ENCODE measurements around the gene PSRC1. TPM values are rescaled to one million over a fixed set of nuclear protein-coding genes. Genes with fewer than 3 reads are reported as not detected.

Gene PSRC1
- total RNA-seq, 1 donor from 2014 or later: 17.6 TPM

DNA sequence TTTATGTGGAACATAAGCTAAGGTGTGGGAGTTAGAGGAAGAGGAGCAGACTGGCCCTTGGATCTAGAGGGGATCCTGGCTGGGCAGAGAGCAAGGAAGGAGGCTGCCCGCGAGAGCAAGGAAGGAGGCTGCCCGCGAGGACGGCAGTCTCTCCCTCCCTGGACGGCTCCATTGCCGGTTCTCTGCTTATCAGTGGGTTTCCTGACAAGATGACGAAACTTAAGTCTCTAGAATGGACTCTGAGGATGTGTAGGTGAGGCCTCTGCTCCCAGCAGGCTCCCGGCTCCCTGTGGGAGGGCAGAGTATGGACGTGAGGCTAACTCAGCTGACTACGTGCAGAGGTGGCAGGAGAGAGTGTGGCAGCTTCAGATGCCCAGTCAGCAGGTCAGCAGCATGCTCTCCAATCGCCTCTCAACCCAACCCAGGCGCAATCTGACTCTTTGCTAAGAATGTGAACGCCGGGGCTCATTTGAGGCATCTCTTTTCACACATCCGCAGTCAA is 17.8 kb upstream of the PSRC1 start:
- Mint-ChIP-seq H3K27ac (no peak overlapping the region), H3K4me1 (peaks cover 19% of the 10 kb centered on the region), H3K27me3 (ENCODE audit: low read depth) (no peaks in the 10 kb centered on the region), H3K36me3 (no peaks in the 10 kb centered on the region), H3K4me3 (no peak overlapping the region), H3K9me3 (no peaks in the 10 kb centered on the region)
- TF ChIP-seq, protein P1, sequence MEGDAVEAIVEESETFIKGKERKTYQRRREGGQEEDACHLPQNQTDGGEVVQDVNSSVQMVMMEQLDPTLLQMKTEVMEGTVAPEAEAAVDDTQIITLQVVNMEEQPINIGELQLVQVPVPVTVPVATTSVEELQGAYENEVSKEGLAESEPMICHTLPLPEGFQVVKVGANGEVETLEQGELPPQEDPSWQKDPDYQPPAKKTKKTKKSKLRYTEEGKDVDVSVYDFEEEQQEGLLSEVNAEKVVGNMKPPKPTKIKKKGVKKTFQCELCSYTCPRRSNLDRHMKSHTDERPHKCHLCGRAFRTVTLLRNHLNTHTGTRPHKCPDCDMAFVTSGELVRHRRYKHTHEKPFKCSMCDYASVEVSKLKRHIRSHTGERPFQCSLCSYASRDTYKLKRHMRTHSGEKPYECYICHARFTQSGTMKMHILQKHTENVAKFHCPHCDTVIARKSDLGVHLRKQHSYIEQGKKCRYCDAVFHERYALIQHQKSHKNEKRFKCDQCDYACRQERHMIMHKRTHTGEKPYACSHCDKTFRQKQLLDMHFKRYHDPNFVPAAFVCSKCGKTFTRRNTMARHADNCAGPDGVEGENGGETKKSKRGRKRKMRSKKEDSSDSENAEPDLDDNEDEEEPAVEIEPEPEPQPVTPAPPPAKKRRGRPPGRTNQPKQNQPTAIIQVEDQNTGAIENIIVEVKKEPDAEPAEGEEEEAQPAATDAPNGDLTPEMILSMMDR (IDR thresholded peaks at IDR 0.05; ENCODE audit: unreplicated experiment): no peak
- no peak for DNase-seq (ENCODE audit: low spot score in 2 of 2, unreplicated experiment in 2 of 2)

DNA sequence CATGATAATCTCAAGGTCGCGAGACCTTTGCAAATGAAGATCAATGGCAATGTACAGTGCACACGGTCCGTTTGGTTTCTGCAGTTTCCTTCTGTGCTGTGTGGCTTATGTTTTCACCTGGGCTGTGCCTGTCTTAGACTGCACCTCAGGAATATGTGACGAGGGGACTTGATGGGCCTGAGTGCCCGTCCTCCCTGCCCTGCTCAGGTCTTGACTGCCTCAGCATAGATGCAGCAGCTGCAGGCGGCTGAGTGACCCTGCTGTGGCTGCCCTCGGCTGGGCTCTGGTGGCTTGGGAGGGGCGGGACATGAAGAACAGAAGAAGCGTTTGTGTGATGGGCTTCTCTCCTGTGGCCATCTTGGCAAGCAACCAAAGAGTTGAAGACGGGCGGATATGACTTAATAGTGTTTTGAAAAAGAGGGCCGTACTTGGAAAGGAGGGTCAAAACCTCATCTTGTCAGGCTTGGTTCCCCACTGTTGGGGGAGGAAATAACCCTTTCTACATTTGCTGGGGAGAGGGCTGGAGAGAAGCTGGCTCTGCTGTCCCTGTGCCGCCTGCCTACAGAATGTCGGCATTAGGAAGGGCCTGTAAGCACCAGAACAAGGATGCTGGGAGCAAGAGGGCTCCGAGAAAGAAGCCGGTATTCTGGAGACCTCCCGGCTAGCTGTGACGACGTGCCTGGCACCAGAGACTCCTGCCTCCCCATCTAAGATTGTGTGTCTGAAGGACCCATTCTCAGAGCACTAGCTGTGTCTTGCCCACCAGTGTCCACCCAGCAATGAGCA is 16.8 kb upstream of the PSRC1 start:
- H3K4me3 Mint-ChIP-seq: no peak overlapping the region
- no peak for DNase-seq (ENCODE audit: low spot score in 2 of 2, unreplicated experiment in 2 of 2)

DNA sequence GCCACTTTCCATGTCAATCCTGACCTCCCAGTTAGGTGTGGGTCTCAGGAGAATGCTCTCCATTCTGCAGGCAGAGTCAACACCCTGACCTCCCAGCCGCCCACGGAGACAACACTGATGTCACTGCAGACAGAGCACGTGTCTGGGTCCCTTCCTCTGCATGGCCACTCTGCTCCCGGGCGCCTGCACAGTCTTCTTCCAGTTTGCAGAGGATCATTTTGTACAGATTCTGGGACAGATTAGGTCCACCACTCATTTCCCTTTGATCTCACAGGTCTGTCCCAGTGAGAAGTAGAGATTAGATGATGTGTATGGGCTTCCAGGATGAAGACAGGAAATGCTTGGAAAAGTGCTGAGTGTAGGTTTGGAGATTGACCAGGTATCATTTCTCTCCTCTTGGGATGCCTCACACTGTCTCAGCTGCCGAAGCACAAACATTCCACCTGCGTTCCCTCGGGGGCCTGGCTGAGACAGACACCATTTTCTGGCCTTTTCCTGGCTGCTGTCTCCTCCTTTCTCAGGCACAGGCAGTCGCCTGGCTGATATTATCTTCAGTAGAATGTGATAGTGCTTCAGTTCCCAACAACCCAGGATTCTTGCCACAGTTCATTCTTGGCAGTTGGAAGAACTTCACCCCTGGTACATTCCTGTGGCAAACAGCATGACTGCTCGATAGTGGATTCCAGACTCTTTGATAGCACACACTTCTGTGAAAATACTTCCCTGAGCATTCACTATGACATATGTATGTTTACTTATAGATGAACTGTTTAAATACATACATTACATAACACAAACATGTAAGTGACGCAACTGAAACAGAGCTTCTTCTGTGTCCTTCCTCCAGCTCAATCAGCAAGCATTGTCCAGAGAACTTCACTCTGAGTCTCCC is 16.0 kb upstream of the PSRC1 start:
- peaks cover 19% of the 10 kb centered on the region for H3K4me1 Mint-ChIP-seq
- peak overlapping the region; percentile 11 for H3K4me3 Mint-ChIP-seq
- no peaks in the 10 kb centered on the region for H3K9me3 Mint-ChIP-seq
- no peak for DNase-seq (ENCODE audit: low spot score in 2 of 2, unreplicated experiment in 2 of 2)
- TF ChIP-seq, protein P1 (IDR thresholded peaks at IDR 0.05; ENCODE audit: unreplicated experiment): no peak
- no peaks in the 10 kb centered on the region for H3K27me3 Mint-ChIP-seq (ENCODE audit: low read depth)
- no peaks in the 10 kb centered on the region for H3K36me3 Mint-ChIP-seq
- H3K27ac Mint-ChIP-seq: peak overlapping the region; percentile 93

More for the DNA sequence above, 16.8 kb upstream of the PSRC1 start:
- H3K27me3 Mint-ChIP-seq (ENCODE audit: low read depth): no peaks in the 10 kb centered on the region
- no peaks in the 10 kb centered on the region for H3K36me3 Mint-ChIP-seq
- peak overlapping the region; percentile 93 for H3K27ac Mint-ChIP-seq
- TF ChIP-seq, protein P1 (IDR thresholded peaks at IDR 0.05; ENCODE audit: unreplicated experiment): no peak
- peaks cover 19% of the 10 kb centered on the region for H3K4me1 Mint-ChIP-seq
- no peaks in the 10 kb centered on the region for H3K9me3 Mint-ChIP-seq

DNA sequence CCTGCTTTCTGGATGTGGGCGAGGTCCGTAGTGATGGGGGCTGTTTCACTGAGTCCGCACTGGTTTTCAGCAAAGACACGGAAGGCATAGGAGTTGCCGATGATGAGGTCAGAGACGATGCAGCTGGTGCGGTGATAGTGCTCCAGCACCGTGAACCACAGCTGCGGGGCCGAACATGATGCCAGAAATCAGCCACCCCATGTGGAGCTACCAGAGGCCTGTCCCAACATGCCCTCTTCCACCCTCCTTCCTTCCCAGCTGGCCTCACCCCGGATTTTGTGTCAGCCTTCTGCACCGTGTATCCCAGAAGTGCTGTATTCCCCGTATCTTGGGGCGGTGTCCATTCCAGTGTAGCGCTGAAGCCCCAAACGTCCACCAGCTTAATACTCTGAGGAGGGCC is 13.8 kb upstream of the PSRC1 start:
- H3K4me3 Mint-ChIP-seq: no peak overlapping the region
- no peaks in the 10 kb centered on the region for H3K36me3 Mint-ChIP-seq
- TF ChIP-seq, protein P1 (IDR thresholded peaks at IDR 0.05; ENCODE audit: unreplicated experiment): no peak
- H3K4me1 Mint-ChIP-seq: peaks cover 19% of the 10 kb centered on the region
- no peaks in the 10 kb centered on the region for H3K9me3 Mint-ChIP-seq
- no peaks in the 10 kb centered on the region for H3K27me3 Mint-ChIP-seq (ENCODE audit: low read depth)
- H3K27ac Mint-ChIP-seq: no peak overlapping the region
- no peak for DNase-seq (ENCODE audit: low spot score in 2 of 2, unreplicated experiment in 2 of 2)

DNA sequence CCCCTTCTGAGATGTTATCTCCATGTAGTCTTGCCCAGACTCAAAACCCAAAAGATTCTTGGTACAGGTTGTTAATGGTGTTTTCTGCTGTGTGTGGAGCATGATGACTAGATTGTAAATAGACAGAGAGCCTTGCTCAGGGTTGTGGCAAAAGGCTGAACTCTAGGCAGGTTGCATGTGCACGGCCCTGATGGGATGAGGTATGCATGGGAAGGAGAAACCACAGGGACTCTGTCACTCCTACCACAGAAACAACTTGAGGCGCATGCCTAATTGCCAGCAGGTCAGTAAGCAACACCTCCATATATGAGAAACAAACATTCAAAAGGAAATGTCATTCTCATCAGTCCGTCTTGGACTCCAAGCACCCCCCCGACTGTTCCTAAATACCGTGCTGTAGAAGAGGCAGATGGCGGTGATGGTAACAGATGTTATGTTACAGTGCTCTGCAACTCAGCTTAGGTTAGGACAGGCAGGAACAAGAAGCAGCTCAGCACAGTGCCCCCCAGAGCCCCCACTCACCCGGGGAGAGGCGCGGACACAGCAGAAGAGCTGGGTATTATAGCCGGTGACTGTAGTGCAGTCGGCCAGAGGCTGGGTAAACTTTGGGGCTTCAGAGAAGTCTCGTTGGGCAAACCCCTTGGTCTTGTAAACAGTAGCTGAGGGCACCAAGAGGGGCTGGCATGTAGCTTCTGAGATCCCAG is 12.9 kb upstream of the PSRC1 start:
- no peak for DNase-seq (ENCODE audit: low spot score in 2 of 2, unreplicated experiment in 2 of 2)
- Mint-ChIP-seq H3K27ac (no peak overlapping the region), H3K4me1 (peaks cover 23% of the 10 kb centered on the region), H3K27me3 (ENCODE audit: low read depth) (no peaks in the 10 kb centered on the region), H3K9me3 (no peaks in the 10 kb centered on the region), H3K36me3 (no peaks in the 10 kb centered on the region), H3K4me3 (no peak overlapping the region)
- TF ChIP-seq, protein P1 (IDR thresholded peaks at IDR 0.05; ENCODE audit: unreplicated experiment): no peak

Measured in mesothelial cell of epicardium (in vitro differentiated cells).